SK-N-SH treated with all-trans-retinoic acid at 6 μM for 48 hours (cell line): ENCODE data around the gene SURF2.

Experiments used
- ARNTL ChIP-seq: fragments of 450-650 bp; formaldehyde crosslinking; IDR thresholded peaks from 2 replicates; pipeline ENCODE4 v1.5.0; 2020; ENCODE audit warnings: low read depth, mild to moderate bottlenecking, moderate library complexity, borderline replicate concordance
- BACH2 ChIP-seq: fragments of 250-450 bp; sonication (Bioruptor Pico); IDR thresholded peaks from 2 replicates; pipeline ENCODE4 v1.9.0; 2021; ENCODE audit warnings: mild to moderate bottlenecking, borderline replicate concordance

DNA sequence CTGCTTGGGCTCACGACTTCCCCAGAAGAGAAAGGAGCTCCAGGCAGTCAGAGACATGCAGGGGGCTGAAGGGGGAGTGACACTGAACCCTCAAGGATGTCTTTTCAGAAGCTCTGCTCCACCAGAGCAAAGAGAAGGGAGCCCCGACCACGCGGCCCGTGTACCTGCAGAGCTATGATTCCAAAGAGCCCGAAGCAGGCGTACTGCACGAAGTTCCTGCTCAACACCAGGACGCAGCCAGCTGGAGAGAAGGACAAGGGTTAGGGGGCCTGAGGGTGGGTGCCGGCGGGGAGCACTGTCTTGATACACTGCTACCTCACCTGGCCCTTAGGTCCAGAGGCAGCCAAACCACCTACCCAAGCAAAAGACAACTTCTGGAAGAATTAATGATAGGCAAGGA is 10.1 kb downstream of the SURF2 start:
- no peak for TF ChIP-seq ARNTL
- TF ChIP-seq BACH2 (CRISPR knock-in tag) = no peak
